AG09309 (cell line): Measurements from ENCODE around the gene TMC1.

Experiments
- DNase-seq: peaks from one replicate; pipeline ENCODE4 v3.0.0-alpha.2; 2010; ENCODE audit warnings: low read depth
- H3K4me3 ChIP-seq: 2 replicates; pipeline ENCODE4 v1.5.1; 2011; ENCODE audit warnings: mild to moderate bottlenecking, low read depth, low read length, moderate library complexity; ENCODE audit not compliant: control insufficient read depth
- TF ChIP-seq, protein P1 (sequence below): IDR thresholded peaks from 2 replicates; pipeline ENCODE4 v1.5.1; 2011; ENCODE audit warnings: mild to moderate bottlenecking, low read depth, low read length, inconsistent platforms; ENCODE audit not compliant: insufficient read depth, control insufficient read depth; ENCODE audit errors: missing control alignments

Gene TMC1

GRCh38 chr9:72526901-72527800, 5.7 kb downstream of the TMC1 start:
- TF ChIP-seq, protein P1, sequence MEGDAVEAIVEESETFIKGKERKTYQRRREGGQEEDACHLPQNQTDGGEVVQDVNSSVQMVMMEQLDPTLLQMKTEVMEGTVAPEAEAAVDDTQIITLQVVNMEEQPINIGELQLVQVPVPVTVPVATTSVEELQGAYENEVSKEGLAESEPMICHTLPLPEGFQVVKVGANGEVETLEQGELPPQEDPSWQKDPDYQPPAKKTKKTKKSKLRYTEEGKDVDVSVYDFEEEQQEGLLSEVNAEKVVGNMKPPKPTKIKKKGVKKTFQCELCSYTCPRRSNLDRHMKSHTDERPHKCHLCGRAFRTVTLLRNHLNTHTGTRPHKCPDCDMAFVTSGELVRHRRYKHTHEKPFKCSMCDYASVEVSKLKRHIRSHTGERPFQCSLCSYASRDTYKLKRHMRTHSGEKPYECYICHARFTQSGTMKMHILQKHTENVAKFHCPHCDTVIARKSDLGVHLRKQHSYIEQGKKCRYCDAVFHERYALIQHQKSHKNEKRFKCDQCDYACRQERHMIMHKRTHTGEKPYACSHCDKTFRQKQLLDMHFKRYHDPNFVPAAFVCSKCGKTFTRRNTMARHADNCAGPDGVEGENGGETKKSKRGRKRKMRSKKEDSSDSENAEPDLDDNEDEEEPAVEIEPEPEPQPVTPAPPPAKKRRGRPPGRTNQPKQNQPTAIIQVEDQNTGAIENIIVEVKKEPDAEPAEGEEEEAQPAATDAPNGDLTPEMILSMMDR = no peak
- peak; percentile 83 for DNase-seq
- H3K4me3 ChIP-seq = peak overlapping the region; percentile 18; the same call in 1 of the 2 replicates

DNA sequence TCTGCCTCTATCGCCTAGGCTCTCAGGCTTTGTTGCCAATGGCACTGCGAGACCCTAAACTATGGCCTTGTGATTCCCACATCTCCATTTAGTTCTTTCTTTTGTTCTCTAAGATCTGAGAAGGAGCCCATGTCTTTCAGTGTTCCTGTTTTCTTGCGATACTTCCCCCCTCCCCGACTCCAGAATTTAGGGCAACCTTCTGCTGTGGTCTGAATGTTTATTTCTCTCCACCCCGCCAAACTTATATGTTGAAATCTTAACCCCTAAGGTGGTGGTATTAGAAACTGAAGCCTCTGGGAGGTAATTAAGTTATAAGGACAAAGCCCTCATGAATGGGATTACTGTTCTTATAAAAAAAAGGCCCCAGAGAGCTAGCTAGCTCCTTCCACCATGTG, 6.4 kb downstream of the TMC1 start:
- TF ChIP-seq, protein P1 = no peak
- no peak for DNase-seq
- peak overlapping the region; percentile 18; the same call in 1 of the 2 replicates for H3K4me3 ChIP-seq

GRCh38 chr9:72529531-72529930, 8.1 kb downstream of the TMC1 start:
- H3K4me3 ChIP-seq = no peak overlapping the region
- no peak for DNase-seq
- TF ChIP-seq, protein P1 = no peak

DNA sequence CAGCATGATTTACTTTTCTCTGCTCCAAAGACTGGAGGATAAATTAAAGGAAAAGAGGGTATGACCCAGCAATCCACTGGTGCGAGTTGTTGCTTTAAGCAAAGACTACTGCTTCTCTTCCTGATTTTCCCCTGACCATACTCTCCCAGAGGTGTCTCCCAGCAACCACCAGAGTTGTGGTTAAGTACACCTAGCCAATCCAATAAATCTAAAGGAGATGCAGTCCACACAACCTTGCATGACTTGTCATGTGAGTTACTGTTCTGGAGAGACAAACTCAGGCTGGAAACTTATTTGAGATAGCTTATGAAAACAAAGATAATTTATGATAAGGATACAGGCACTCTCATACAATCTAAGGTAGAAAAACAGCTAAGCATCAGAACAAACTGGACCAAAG, 11.9 kb downstream of the TMC1 start:
- no peak overlapping the region for H3K4me3 ChIP-seq
- DNase-seq = no peak
- TF ChIP-seq, protein P1 = no peak

DNA sequence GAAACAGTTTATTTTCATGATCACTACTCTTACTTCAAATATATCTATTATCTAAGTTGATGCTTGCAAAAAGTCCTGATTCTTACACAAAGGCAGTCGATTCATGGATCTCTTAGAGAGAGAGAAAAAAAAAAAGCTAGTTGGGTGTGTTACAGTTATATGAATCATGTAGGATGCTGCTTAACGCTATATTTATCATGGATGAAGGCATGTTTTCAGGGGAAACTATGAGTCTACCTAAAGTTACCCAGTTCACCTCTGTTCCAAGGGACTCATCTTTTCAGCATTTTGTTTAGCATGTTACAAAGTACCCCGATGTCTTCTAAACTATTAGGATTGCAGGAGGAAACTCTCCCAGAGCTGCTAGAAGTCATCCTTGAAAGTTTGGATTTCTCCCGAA, 13.5 kb downstream of the TMC1 start:
- TF ChIP-seq, protein P1 = no peak
- DNase-seq = no peak
- H3K4me3 ChIP-seq = no peak overlapping the region

GRCh38 chr9:72537011-72537545, 15.7 kb downstream of the TMC1 start:
- no peak for DNase-seq
- TF ChIP-seq, protein P1 = no peak
- H3K4me3 ChIP-seq = no peak overlapping the region
